SK-N-SH (cell line): ENCODE data around the gene PPP2R5C. TPM values are rescaled to one million over a fixed set of nuclear protein-coding genes. Genes with fewer than 3 reads are reported as not detected.

Experiments
- CTCF ChIA-PET: fragments of 300-600, 350-600 bp; formaldehyde crosslinking; extraction: SDS; loops from one replicate; lab custom pipeline; 2021; lab: Yijun Ruan, JAX
- POLR2A ChIA-PET: fragments of 350-600 bp; sonication (Branson Sonifier 250); formaldehyde crosslinking; extraction: SDS; loops from one replicate; lab custom pipeline; 2020; ENCODE audit warnings: antibody characterized with exemption, inconsistent platforms; lab: Yijun Ruan, JAX
- DNase-seq: peaks from one replicate; pipeline ENCODE4 v3.0.0; 2012
- H2AFZ ChIP-seq: fragments of 200-600 bp; sonication (generic); 2 replicates; pipeline ENCODE4 v1.8.1; 2016; ENCODE audit warnings: antibody characterized with exemption, mild to moderate bottlenecking, low read depth
- H3F3A ChIP-seq: fragments of 200-600 bp; sonication (generic); replicated peaks from 2 replicates; pipeline ENCODE3; 2016; ENCODE audit warnings: antibody characterized with exemption, mild to moderate bottlenecking; ENCODE audit not compliant: insufficient read depth
- H3K27ac ChIP-seq, 2 experiments: fragments of 200-500 bp in 1 of 2; fragments of 200-600 bp in 1 of 2; sonication (Bioruptor generic) in 1 of 2; sonication (generic), shearing (Covaris generic) in 1 of 2; 2 replicates each; pipeline versions ENCODE4 v1.5.1 to v1.6.1; 2014 to 2016; ENCODE audit warnings: low read depth in 2 of 2, inconsistent platforms in 1 of 2, low read length in 1 of 2, mild to moderate bottlenecking in 1 of 2, mixed read lengths in 1 of 2
- H3K27me3 ChIP-seq: fragments of 200-600 bp; sonication (generic), shearing (Covaris generic); 2 replicates; pipeline ENCODE4 v1.6.1; 2016; ENCODE audit warnings: mixed run types; ENCODE audit not compliant: insufficient read depth
- H3K36me3 ChIP-seq, 2 experiments: fragments of 200-500 bp in 1 of 2; fragments of 200-600 bp in 1 of 2; sonication (Bioruptor generic) in 1 of 2; sonication (generic) in 1 of 2; replicated peaks in 1 of 2; 2 replicates each; pipeline versions ENCODE3 to v1.5.1; 2014 to 2016; ENCODE audit warnings: low read length in 1 of 2, mild to moderate bottlenecking in 1 of 2; ENCODE audit not compliant: insufficient read depth in 2 of 2, control insufficient read depth in 1 of 2
- H3K4me1 ChIP-seq, 2 experiments: fragments of 200-500 bp in 1 of 2; fragments of 200-600 bp in 1 of 2; sonication (Bioruptor generic) in 1 of 2; sonication (generic), shearing (Covaris generic) in 1 of 2; 2 replicates each; pipeline versions ENCODE4 v1.5.1 to v1.6.1; 2014 to 2016; ENCODE audit warnings: low read depth in 1 of 2, low read length in 1 of 2, mixed run types in 1 of 2; ENCODE audit not compliant: insufficient read depth in 2 of 2, control insufficient read depth in 1 of 2
- H3K4me2 ChIP-seq: fragments of 200-600 bp; sonication (generic), shearing (Covaris generic); 2 replicates; pipeline ENCODE4 v1.6.1; 2017; ENCODE audit warnings: mixed run types
- H3K4me3 ChIP-seq, 2 experiments: fragments of 200-500 bp in 1 of 2; fragments of 200-600 bp in 1 of 2; sonication (Bioruptor generic) in 1 of 2; sonication (generic), shearing (Covaris generic) in 1 of 2; 2 replicates each; pipeline versions ENCODE4 v1.5.1 to v1.8.1; 2014 to 2016; ENCODE audit warnings: low read depth in 2 of 2, inconsistent platforms in 1 of 2, low read length in 1 of 2, mild to moderate bottlenecking in 1 of 2, mixed read lengths in 1 of 2, moderate library complexity in 1 of 2
- H3K79me2 ChIP-seq: fragments of 200-600 bp; sonication (generic); 2 replicates; pipeline ENCODE4 v1.8.1; 2017; ENCODE audit warnings: mild to moderate bottlenecking; ENCODE audit not compliant: insufficient read depth
- H3K9ac ChIP-seq: fragments of 200-600 bp; sonication (generic); 2 replicates; pipeline ENCODE4 v1.6.1; 2017; ENCODE audit warnings: mixed run types
- H3K9me2 ChIP-seq: fragments of 200-600 bp; sonication (generic); 2 replicates; pipeline ENCODE4 v1.6.1; 2017; ENCODE audit warnings: mixed run types
- H3K9me3 ChIP-seq: fragments of 200-600 bp; sonication (generic); 2 replicates; pipeline ENCODE4 v1.6.1; 2017; ENCODE audit warnings: mixed run types, mild to moderate bottlenecking, moderate library complexity
- H4K20me1 ChIP-seq: fragments of 200-600 bp; sonication (generic); 2 replicates; pipeline ENCODE4 v1.6.1; 2017; ENCODE audit warnings: mild to moderate bottlenecking, mixed run types; ENCODE audit not compliant: insufficient read depth
- EZH2phosphoT487 ChIP-seq: fragments of 200-600 bp; sonication (generic); IDR thresholded peaks from 2 replicates; pipeline ENCODE4 v1.6.1; 2017; ENCODE audit warnings: low read depth, mixed run types, mild to moderate bottlenecking, antibody characterized with exemption, moderate library complexity, borderline replicate concordance
- FOSL2 ChIP-seq: IDR thresholded peaks from 2 replicates; pipeline ENCODE4 v1.4.0; 2012; ENCODE audit warnings: low read depth, mild to moderate bottlenecking, moderate library complexity, borderline replicate concordance
- FOXM1 ChIP-seq: IDR thresholded peaks from 2 replicates; pipeline ENCODE4 v1.4.0; 2012; ENCODE audit warnings: low read depth, mild to moderate bottlenecking
- IRF3 ChIP-seq: fragments of 150-350 bp; IDR thresholded peaks from 2 replicates; pipeline ENCODE4 v1.6.1; 2016; ENCODE audit warnings: mild to moderate bottlenecking, low read depth, low read length
- JUND ChIP-seq: IDR thresholded peaks from 2 replicates; pipeline ENCODE4 v1.4.0; 2012
- PBX3 ChIP-seq: IDR thresholded peaks from 2 replicates; pipeline ENCODE4; 2012
- POLR2AphosphoS5 ChIP-seq: IDR thresholded peaks from 2 replicates; pipeline ENCODE4 v1.6.1; 2012; ENCODE audit warnings: low read depth, low read length
- RCOR1 ChIP-seq: fragments of 150-350 bp; IDR thresholded peaks from 2 replicates; pipeline ENCODE4 v1.6.1; 2017; ENCODE audit warnings: antibody characterized with exemption, low read length
- REST ChIP-seq: IDR thresholded peaks from 2 replicates; pipeline ENCODE4 v1.6.1; 2012; ENCODE audit warnings: mild to moderate bottlenecking, low read depth, low read length, moderate library complexity
- RFX5 ChIP-seq: IDR thresholded peaks from 2 replicates; pipeline ENCODE4 v1.6.1; 2012; ENCODE audit warnings: mild to moderate bottlenecking, improper control_type of control experiment, low read length
- SMC3 ChIP-seq: IDR thresholded peaks from 2 replicates; pipeline ENCODE4 v1.6.1; 2012; ENCODE audit warnings: low read depth, low read length, improper control_type of control experiment
- USF1 ChIP-seq: IDR thresholded peaks from 2 replicates; pipeline ENCODE4 v1.4.0; 2012; ENCODE audit warnings: low read depth, borderline replicate concordance
- USF2 ChIP-seq: fragments of 150-350 bp; IDR thresholded peaks from 2 replicates; pipeline ENCODE4 v1.6.1; 2017; ENCODE audit warnings: antibody characterized with exemption, low read length, low read depth, borderline replicate concordance
- YY1 ChIP-seq: IDR thresholded peaks from 2 replicates; pipeline ENCODE4 v1.4.0; 2012; ENCODE audit warnings: low read depth, mild to moderate bottlenecking
- WGBS: methylation state at CpG from one replicate; pipeline ENCODE4 v1.1.6; 2017; ENCODE audit warnings: low lambda C conversion rate; 5-methylcytosine and 5-hydroxymethylcytosine counted together
- polyA plus RNA-seq, 3 experiments: library from polyadenylated mRNA; depleted of rRNA; stranded (reverse); fragments of >200 nt; gene quantifications; 2 replicates each; pipeline ENCODE4 v1.2.3, GENCODE V29; 2012

The PPP2R5C gene
- polyA plus RNA-seq, 1 of the 3 experiments (the other 2 are of a cell fraction): 43.7 TPM

GRCh38 chr14:101947577-101947903, 186.0 kb downstream of the PPP2R5C start:
- no peaks in the 10 kb centered on the region for H3K9me3 ChIP-seq
- WGBS: 11% methylated on average over 6 of the region's 8 CpGs
- peak overlapping the region; percentile 96 for H3K4me2 ChIP-seq
- POLR2A ChIA-PET: interaction anchor here (1.3 to 1.7 kb wide), 2 partner anchors 138 to 176 kb away, joined by 3 to 7 read pairs; no protein-coding TSS in a partner anchor
- peak overlapping the region; percentile 83 to 91 for H3K4me3 ChIP-seq
- H4K20me1 ChIP-seq: no peaks in the 10 kb centered on the region
- TF ChIP-seq SMC3 (no peak), USF2 (no peak), RFX5 (no peak), EZH2phosphoT487 (no peak), JUND (no peak), FOXM1 (no peak), USF1 (no peak), POLR2AphosphoS5 (no peak), PBX3 (no peak), REST (no peak), RCOR1 (no peak), YY1 (no peak), FOSL2 (no peak), IRF3 (no peak)
- TF ChIP-seq, all 33 proteins: peak for 0
- Histone ChIP-seq H2AFZ (peak overlapping the region; percentile 66), H3K9ac (peak overlapping the region; percentile 99), H3K36me3 (no peaks in the 10 kb centered on the region), H3K27ac (peak overlapping the region; percentile 78 to 94), H3K79me2 (peaks cover 18% of the 10 kb centered on the region), H3K27me3 (no peaks in the 10 kb centered on the region), H3F3A (no peaks in the 10 kb centered on the region), H3K9me2 (no peaks in the 10 kb centered on the region), H3K4me1 (peaks cover 0 to 11% of the 10 kb centered on the region in 2 experiments; a peak in 1 of 4 replicates)
- peak; percentile 45 for DNase-seq
- CTCF ChIA-PET: interaction anchor here (1.4 to 4.5 kb wide), 4 partner anchors 13 to 240 kb away, joined by 3 to 31 read pairs (median 8); no protein-coding TSS in a partner anchor
